DOHH2 (cell line): ENCODE data around the gene ADAMTSL4.

Experiments
- H3F3A ChIP-seq: fragments of 200-600 bp; sonication (generic), shearing (Covaris generic); 2 replicates; pipeline ENCODE4 v1.6.0; 2016; ENCODE audit warnings: antibody characterized with exemption, mild to moderate bottlenecking; ENCODE audit not compliant: control insufficient read depth, insufficient read depth
- H3K27ac ChIP-seq: fragments of 200-600 bp; sonication (generic); 2 replicates; pipeline ENCODE4 v1.5.1; 2014; ENCODE audit warnings: low read depth, mild to moderate bottlenecking, low read length, moderate library complexity
- H3K27me3 ChIP-seq: fragments of 200-600 bp; sonication (generic); 2 replicates; pipeline ENCODE4 v1.6.1; 2014; ENCODE audit warnings: mild to moderate bottlenecking, low read length, mixed read lengths; ENCODE audit not compliant: control insufficient read depth
- H3K36me3 ChIP-seq: fragments of 200-600 bp; sonication (generic); 2 replicates; pipeline ENCODE4 v1.6.1; 2014; ENCODE audit warnings: mild to moderate bottlenecking, low read length, moderate library complexity, mixed read lengths; ENCODE audit not compliant: control insufficient read depth
- H3K4me1 ChIP-seq: fragments of 200-600 bp; sonication (generic); 2 replicates; pipeline ENCODE4 v1.6.1; 2014; ENCODE audit warnings: mild to moderate bottlenecking, low read length, mixed read lengths; ENCODE audit not compliant: control insufficient read depth
- H3K4me2 ChIP-seq: fragments of 200-600 bp; sonication (generic); 2 replicates; pipeline ENCODE4 v1.6.0; 2014; ENCODE audit warnings: mild to moderate bottlenecking, low read length, moderate library complexity
- H3K4me3 ChIP-seq: fragments of 200-600 bp; sonication (generic); 2 replicates; pipeline ENCODE4 v1.5.1; 2014; ENCODE audit warnings: mild to moderate bottlenecking, low read length, mixed read lengths
- H3K79me2 ChIP-seq: fragments of 200-600 bp; sonication (generic); 2 replicates; pipeline ENCODE4 v1.6.1; 2014; ENCODE audit warnings: mild to moderate bottlenecking, low read length, mixed read lengths; ENCODE audit not compliant: control insufficient read depth
- H3K9me2 ChIP-seq: fragments of 200-600 bp; sonication (generic); replicated peaks from 2 replicates; pipeline ENCODE4 v1.6.1; 2014; ENCODE audit warnings: mild to moderate bottlenecking, low read length, mixed read lengths; ENCODE audit not compliant: control insufficient read depth
- H3K9me3 ChIP-seq: fragments of 200-600 bp; sonication (generic); 2 replicates; pipeline ENCODE4 v1.6.1; 2014; ENCODE audit warnings: antibody characterized with exemption, low read length, mixed read lengths; ENCODE audit not compliant: control insufficient read depth, insufficient read depth
- H4K20me1 ChIP-seq: fragments of 200-600 bp; sonication (generic); 2 replicates; pipeline ENCODE4 v1.6.0; 2014; ENCODE audit warnings: low read depth, mild to moderate bottlenecking, antibody characterized with exemption, low read length, moderate library complexity; ENCODE audit not compliant: control insufficient read depth, insufficient read depth
- CTCF ChIP-seq: fragments of 200-600 bp; sonication (generic); IDR thresholded peaks from one replicate; pipeline ENCODE4 v1.5.1; 2014; ENCODE audit warnings: antibody characterized with exemption, mild to moderate bottlenecking, low read depth, low read length; ENCODE audit not compliant: poor library complexity, severe bottlenecking
- EZH2phosphoT487 ChIP-seq: fragments of 200-600 bp; sonication (generic); IDR thresholded peaks from 2 replicates; pipeline ENCODE4 v1.6.1; 2017; ENCODE audit warnings: borderline replicate concordance, mild to moderate bottlenecking, antibody characterized with exemption, low read length, moderate library complexity, mixed read lengths

ADAMTSL4 gene

GRCh38 chr1:150508982-150509381 lies 40.2 kb upstream of the ADAMTSL4 start:
- H3K4me1 ChIP-seq = peaks cover 20% of the 10 kb centered on the region
- no peak for TF ChIP-seq EZH2phosphoT487
- no peak for TF ChIP-seq CTCF
- H3K9me2 ChIP-seq = no peaks in the 10 kb centered on the region
- no peak overlapping the region for H3K4me2 ChIP-seq
- H3K27me3 ChIP-seq = no peaks in the 10 kb centered on the region
- no peaks in the 10 kb centered on the region for H3K9me3 ChIP-seq
- H3K4me3 ChIP-seq = no peak overlapping the region
- H3F3A ChIP-seq = no peaks in the 10 kb centered on the region
- no peaks in the 10 kb centered on the region for H3K79me2 ChIP-seq
- H4K20me1 ChIP-seq = no peaks in the 10 kb centered on the region
- no peak overlapping the region for H3K27ac ChIP-seq
- H3K36me3 ChIP-seq = peaks cover 33% of the 10 kb centered on the region

- Histone ChIP-seq H3K9me2 (no peaks in the 10 kb centered on the region), H3K4me3 (no peak overlapping the region), H3K27ac (no peak overlapping the region), H3K27me3 (no peaks in the 10 kb centered on the region), H3K4me2 (no peak overlapping the region), H4K20me1 (no peaks in the 10 kb centered on the region), H3K9me3 (no peaks in the 10 kb centered on the region), H3K4me1 (peaks cover 39% of the 10 kb centered on the region), H3K36me3 (peaks cover 11% of the 10 kb centered on the region), H3F3A (0 out of 2 replicates have a peak, but pooled peaks cover 2% of the 10 kb centered on the region), H3K79me2 (no peaks in the 10 kb centered on the region)
- TF ChIP-seq CTCF (no peak), EZH2phosphoT487 (no peak)
Observed at GRCh38 chr1:150511551-150511950, 37.7 kb upstream of the ADAMTSL4 start.

DNA sequence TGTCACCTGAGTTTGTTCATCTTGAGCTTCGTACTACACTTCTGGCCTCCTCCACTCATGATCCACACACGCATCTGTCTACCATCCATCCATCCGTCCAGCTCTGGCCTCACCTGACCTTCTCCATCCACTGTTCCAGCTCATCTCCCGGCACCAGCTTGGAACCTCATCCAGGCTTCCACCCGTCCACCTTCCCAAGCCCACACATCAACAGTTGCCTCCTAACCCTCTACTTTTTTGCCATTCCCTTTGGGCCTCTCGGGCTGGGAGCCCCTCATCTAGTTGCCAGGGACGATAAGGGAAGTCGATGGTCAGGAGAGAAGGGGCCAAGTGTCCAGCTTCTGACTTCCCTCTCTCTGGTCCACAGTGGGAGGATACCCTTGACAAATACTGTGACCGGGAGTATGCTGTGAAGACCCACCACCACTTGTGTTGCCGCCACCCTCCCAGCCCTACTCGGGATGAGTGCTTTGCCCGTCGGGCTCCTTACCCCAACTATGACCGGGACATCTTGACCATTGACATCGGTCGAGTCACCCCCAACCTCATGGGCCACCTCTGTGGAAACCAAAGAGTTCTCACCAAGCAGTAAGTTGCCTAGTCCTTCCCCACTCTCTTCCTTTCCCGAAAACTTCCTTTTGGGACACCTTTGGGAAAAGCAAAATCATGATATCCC lies 37.1 kb upstream of the ADAMTSL4 start:
- TF ChIP-seq CTCF = no peak
- TF ChIP-seq EZH2phosphoT487 = no peak
- Histone ChIP-seq H4K20me1 (no peaks in the 10 kb centered on the region), H3K4me3 (no peak overlapping the region), H3K4me2 (no peak overlapping the region), H3K9me2 (no peaks in the 10 kb centered on the region), H3K9me3 (no peaks in the 10 kb centered on the region), H3K4me1 (peaks cover 44% of the 10 kb centered on the region), H3K79me2 (no peaks in the 10 kb centered on the region), H3K27me3 (no peaks in the 10 kb centered on the region), H3F3A (0 out of 2 replicates have a peak, but pooled peaks cover 3% of the 10 kb centered on the region), H3K36me3 (peaks cover 7% of the 10 kb centered on the region), H3K27ac (no peak overlapping the region)
